HepG2 (cell line): ENCODE measurements around the gene MSI2. TPM values are rescaled to one million over a fixed set of nuclear protein-coding genes. Genes with fewer than 3 reads are reported as not detected.

Experiments used
- ATAD3A ChIP-seq: sonication (generic); formaldehyde crosslinking; IDR thresholded peaks from 2 replicates; pipeline ENCODE4 v1.4.0; 2020; ENCODE audit warnings: missing genetic modification reagents
- ATF3 ChIP-seq: sonication (generic); formaldehyde crosslinking; IDR thresholded peaks from 2 replicates; pipeline ENCODE4 v1.4.0; 2020; ENCODE audit warnings: missing genetic modification reagents
- CERS6 ChIP-seq: sonication (generic); formaldehyde crosslinking; IDR thresholded peaks from 2 replicates; pipeline ENCODE4 v1.5.0; 2020; ENCODE audit warnings: missing genetic modification reagents
- CHD4 ChIP-seq: fragments of 200-600 bp; sonication (generic); IDR thresholded peaks from 2 replicates; pipeline ENCODE4 v1.7.0; 2017; ENCODE audit warnings: mild to moderate bottlenecking, low read length, borderline replicate concordance
- DBP ChIP-seq: sonication (generic); formaldehyde crosslinking; IDR thresholded peaks from 2 replicates; pipeline ENCODE4 v1.4.0; 2020; ENCODE audit warnings: missing genetic modification reagents; ENCODE audit errors: not compliant biosample characterization
- DNMT3B ChIP-seq: conservative IDR thresholded peaks from 2 replicates; pipeline ENCODE4 v1.6.1; 2016; ENCODE audit warnings: missing biosample characterization, control low read depth
- ELF3 ChIP-seq: IDR thresholded peaks from 2 replicates; pipeline ENCODE4 v1.6.1; 2016; ENCODE audit warnings: missing genetic modification reagents, missing compliant biosample characterization
- FOSL1 ChIP-seq: sonication (generic); formaldehyde crosslinking; IDR thresholded peaks from 2 replicates; pipeline ENCODE4 v1.9.0; 2021; ENCODE audit warnings: missing genetic modification reagents, borderline replicate concordance
- HNRNPUL1 ChIP-seq: fragments of 200-400 bp; formaldehyde crosslinking; IDR thresholded peaks from 2 replicates; pipeline ENCODE4 v1.6.1; 2017; ENCODE audit warnings: low read depth, mild to moderate bottlenecking, low read length, moderate library complexity
- JARID2 ChIP-seq: sonication (generic); formaldehyde crosslinking; IDR thresholded peaks from 2 replicates; pipeline ENCODE4 v1.8.1; 2023; ENCODE audit warnings: missing genetic modification reagents, inconsistent platforms; ENCODE audit not compliant: insufficient replicate concordance
- MAX ChIP-seq: IDR thresholded peaks from 2 replicates; pipeline ENCODE4 v1.6.1; 2012; ENCODE audit warnings: inconsistent platforms
- PCBP2 ChIP-seq: fragments of 200-400 bp; formaldehyde crosslinking; optimal IDR thresholded peaks from 2 replicates; pipeline ENCODE3; 2018; ENCODE audit warnings: low read length, low read depth; ENCODE audit not compliant: poor library complexity, severe bottlenecking
- PRMT3 ChIP-seq: sonication (generic); formaldehyde crosslinking; IDR thresholded peaks from 2 replicates; pipeline ENCODE4 v1.8.1; 2022; ENCODE audit warnings: low read depth, mild to moderate bottlenecking, moderate library complexity, missing genetic modification reagents, borderline replicate concordance
- SKIL ChIP-seq: sonication (generic); formaldehyde crosslinking; IDR thresholded peaks from 2 replicates; pipeline ENCODE4 v1.8.0; 2022; ENCODE audit warnings: missing genetic modification reagents, mild to moderate bottlenecking, moderate library complexity, borderline replicate concordance
- SOX6 ChIP-seq, 2 experiments: fragments of 450-650 bp in 1 of 2; sonication (generic) in 1 of 2; formaldehyde crosslinking in 1 of 2; IDR thresholded peaks; 2 replicates each; pipeline versions ENCODE4 v1.4.0 to v1.6.1; 2017 to 2020; ENCODE audit warnings: antibody characterized with exemption in 1 of 2, mild to moderate bottlenecking in 1 of 2, missing genetic modification reagents in 1 of 2
- ZNF260 ChIP-seq: sonication (generic); formaldehyde crosslinking; IDR thresholded peaks from 2 replicates; pipeline ENCODE4 v1.4.0; 2020; ENCODE audit warnings: missing genetic modification reagents, low read depth, mild to moderate bottlenecking, borderline replicate concordance
- ZNF264 ChIP-seq: sonication (generic); formaldehyde crosslinking; IDR thresholded peaks from 2 replicates; pipeline ENCODE4 v1.4.0; 2020; ENCODE audit warnings: missing genetic modification reagents
- ZNF782 ChIP-seq: sonication (generic); formaldehyde crosslinking; IDR thresholded peaks from 2 replicates; pipeline ENCODE4 v1.4.0; 2020; ENCODE audit warnings: missing genetic modification reagents, mild to moderate bottlenecking, borderline replicate concordance
- polyA plus RNA-seq, 8 experiments: library from polyadenylated mRNA; depleted of rRNA in 3 of 8; stranded (reverse) in 7 of 8; unstranded in 1 of 8; fragments of >200 nt; fragmentation: Illumina TruSeq in 4 of 8; extraction: Trizol in 4 of 8; gene quantifications; 2 replicates each; pipeline versions ENCODE4 v1.2.1 to v1.2.3, GENCODE V29; 2011 to 2016; ENCODE audit warnings: low read depth in 4 of 8, missing spikeins in 1 of 8, mixed read lengths in 1 of 8; ENCODE audit not compliant: insufficient read depth in 1 of 8
- total RNA-seq, 5 experiments: library from RNA; depleted of rRNA; stranded (reverse); fragments of >200 nt; fragmentation: Illumina TruSeq; extraction: Trizol; gene quantifications; 2 replicates each; pipeline ENCODE4 v1.2.3, GENCODE V29; 2016; ENCODE audit warnings: low read depth in 1 of 5
- TF ChIP-seq, protein P1 (sequence below): sonication (generic); formaldehyde crosslinking; IDR thresholded peaks from 2 replicates; pipeline ENCODE4 v1.4.0; 2020; ENCODE audit warnings: missing genetic modification reagents
- TF ChIP-seq, protein P2 (sequence below): sonication (generic); formaldehyde crosslinking; conservative IDR thresholded peaks from 2 replicates; pipeline ENCODE4 v1.8.0; 2022; ENCODE audit warnings: low read depth, missing genetic modification reagents

The MSI2 gene
- total and polyA plus RNA-seq, 2 of the 13 experiments (the other 11 are each of a cell fraction or from before 2014, with no cell fraction given): 77.5 to 78.4 TPM

GRCh38 chr17:57561072-57561861 lies 304.9 kb downstream of the MSI2 start (continued):
- TF ChIP-seq ATAD3A (CRISPR knock-in tag) (no peak), ATF3 (CRISPR knock-in tag) (peak; percentile 81; the same call in 1 of the 2 replicates), PRMT3 (peak; percentile 86; the same call in 1 of the 2 replicates), FOSL1 (peak; percentile 58; the same call in 1 of the 2 replicates), JARID2 (CRISPR knock-in tag) (peak; percentile 81), ZNF260 (CRISPR knock-in tag) (no peak), DNMT3B (peak; percentile 73; the same call in 1 of the 2 replicates), ELF3 (CRISPR knock-in tag) (peak; percentile 100), ZNF782 (no peak), HNRNPUL1 (no peak), DBP (CRISPR knock-in tag) (peak; percentile 87), SOX6 (IDR thresholded peaks at IDR 0.05) (no peak), SOX6 (CRISPR knock-in tag; IDR thresholded peaks at IDR 0.05) (peak; percentile 100), PCBP2 (no peak), MAX (peak; percentile 91), CERS6 (CRISPR knock-in tag) (no peak), ZNF264 (peak; percentile 98), CHD4 (no peak), SKIL (peak; percentile 100)
- TF ChIP-seq, protein P1, sequence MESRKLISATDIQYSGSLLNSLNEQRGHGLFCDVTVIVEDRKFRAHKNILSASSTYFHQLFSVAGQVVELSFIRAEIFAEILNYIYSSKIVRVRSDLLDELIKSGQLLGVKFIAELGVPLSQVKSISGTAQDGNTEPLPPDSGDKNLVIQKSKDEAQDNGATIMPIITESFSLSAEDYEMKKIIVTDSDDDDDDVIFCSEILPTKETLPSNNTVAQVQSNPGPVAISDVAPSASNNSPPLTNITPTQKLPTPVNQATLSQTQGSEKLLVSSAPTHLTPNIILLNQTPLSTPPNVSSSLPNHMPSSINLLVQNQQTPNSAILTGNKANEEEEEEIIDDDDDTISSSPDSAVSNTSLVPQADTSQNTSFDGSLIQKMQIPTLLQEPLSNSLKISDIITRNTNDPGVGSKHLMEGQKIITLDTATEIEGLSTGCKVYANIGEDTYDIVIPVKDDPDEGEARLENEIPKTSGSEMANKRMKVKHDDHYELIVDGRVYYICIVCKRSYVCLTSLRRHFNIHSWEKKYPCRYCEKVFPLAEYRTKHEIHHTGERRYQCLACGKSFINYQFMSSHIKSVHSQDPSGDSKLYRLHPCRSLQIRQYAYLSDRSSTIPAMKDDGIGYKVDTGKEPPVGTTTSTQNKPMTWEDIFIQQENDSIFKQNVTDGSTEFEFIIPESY (CRISPR knock-in tag): peak; percentile 94
- TF ChIP-seq, protein P2, sequence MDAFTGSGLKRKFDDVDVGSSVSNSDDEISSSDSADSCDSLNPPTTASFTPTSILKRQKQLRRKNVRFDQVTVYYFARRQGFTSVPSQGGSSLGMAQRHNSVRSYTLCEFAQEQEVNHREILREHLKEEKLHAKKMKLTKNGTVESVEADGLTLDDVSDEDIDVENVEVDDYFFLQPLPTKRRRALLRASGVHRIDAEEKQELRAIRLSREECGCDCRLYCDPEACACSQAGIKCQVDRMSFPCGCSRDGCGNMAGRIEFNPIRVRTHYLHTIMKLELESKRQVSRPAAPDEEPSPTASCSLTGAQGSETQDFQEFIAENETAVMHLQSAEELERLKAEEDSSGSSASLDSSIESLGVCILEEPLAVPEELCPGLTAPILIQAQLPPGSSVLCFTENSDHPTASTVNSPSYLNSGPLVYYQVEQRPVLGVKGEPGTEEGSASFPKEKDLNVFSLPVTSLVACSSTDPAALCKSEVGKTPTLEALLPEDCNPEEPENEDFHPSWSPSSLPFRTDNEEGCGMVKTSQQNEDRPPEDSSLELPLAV (CRISPR knock-in tag): no peak; the same call in 1 of the 2 replicates
